Keratinocyte (primary cell): ENCODE data around the gene CCDC24. TPM values are rescaled to one million over a fixed set of nuclear protein-coding genes. Genes with fewer than 3 reads are reported as not detected.

Experiments
- DNase-seq: peaks from one replicate; pipeline ENCODE4 v3.0.0-alpha.2; 2011; ENCODE audit warnings: low read depth, missing footprints, low spot score
- FAIRE-seq: peaks from 2 replicates; lab custom pipeline; 2011; peaks lifted over from hg19 to GRCh38; lab: Jason Lieb, UNC
- H2AFZ ChIP-seq: 2 replicates; pipeline ENCODE4 v1.6.0; 2012; ENCODE audit warnings: low read length, control low read depth, inconsistent platforms; ENCODE audit not compliant: control insufficient read depth
- H3K27ac ChIP-seq: 2 replicates; pipeline ENCODE4 v1.5.1; 2011; ENCODE audit warnings: low read length; ENCODE audit not compliant: control insufficient read depth, insufficient read depth
- H3K27me3 ChIP-seq: 3 replicates; pipeline ENCODE4 v1.6.0; 2011; ENCODE audit warnings: low read length; ENCODE audit not compliant: control insufficient read depth, insufficient read depth; ENCODE audit errors: extremely low read depth
- H3K36me3 ChIP-seq, 2 experiments: 2 replicates in 1 of 2; 3 replicates in 1 of 2; pipeline ENCODE4 v1.5.1; 2011; ENCODE audit warnings: low read length in 2 of 2, mild to moderate bottlenecking in 1 of 2; ENCODE audit not compliant: control insufficient read depth in 2 of 2, insufficient read depth in 2 of 2; ENCODE audit errors: extremely low read depth in 1 of 2
- H3K4me1 ChIP-seq: 3 replicates; pipeline ENCODE4 v1.5.1; 2011; ENCODE audit warnings: low read length; ENCODE audit not compliant: control insufficient read depth, insufficient read depth; ENCODE audit errors: extremely low read depth
- H3K4me2 ChIP-seq: 3 replicates; pipeline ENCODE4 v1.6.0; 2011; ENCODE audit warnings: low read depth, low read length; ENCODE audit not compliant: control insufficient read depth, insufficient read depth; ENCODE audit errors: extremely low read depth
- H3K4me3 ChIP-seq, 3 experiments: fragments of 200-600 bp in 1 of 3; sonication (generic) in 1 of 3; 2 replicates in 2 of 3; 3 replicates in 1 of 3; pipeline ENCODE4 v1.5.1; 2011 to 2016; ENCODE audit warnings: low read length in 3 of 3, mild to moderate bottlenecking in 3 of 3, control low read depth in 2 of 3, inconsistent platforms in 1 of 3, low read depth in 1 of 3, mixed read lengths in 1 of 3, mixed run types in 1 of 3, moderate library complexity in 1 of 3; ENCODE audit not compliant: control insufficient read depth in 2 of 3, insufficient read depth in 2 of 3; ENCODE audit errors: extremely low read depth in 1 of 3
- H3K79me2 ChIP-seq: 2 replicates; pipeline ENCODE4 v1.6.0; 2012; ENCODE audit warnings: low read length; ENCODE audit not compliant: control insufficient read depth, insufficient read depth
- H3K9ac ChIP-seq: 3 replicates; pipeline ENCODE4 v1.6.0; 2011; ENCODE audit warnings: low read length; ENCODE audit not compliant: control insufficient read depth, insufficient read depth; ENCODE audit errors: extremely low read depth
- H3K9me1 ChIP-seq: 3 replicates; pipeline ENCODE4 v1.6.0; 2011; ENCODE audit warnings: low read length; ENCODE audit not compliant: control insufficient read depth, insufficient read depth; ENCODE audit errors: extremely low read depth
- H3K9me3 ChIP-seq: 2 replicates; pipeline ENCODE4 v1.5.1; 2012; ENCODE audit warnings: low read depth, low read length; ENCODE audit not compliant: control insufficient read depth
- H4K20me1 ChIP-seq: 3 replicates; pipeline ENCODE4 v1.6.0; 2011; ENCODE audit warnings: low read length; ENCODE audit not compliant: control insufficient read depth, insufficient read depth; ENCODE audit errors: extremely low read depth
- EZH2 ChIP-seq: IDR thresholded peaks from one replicate; pipeline ENCODE4 v1.6.1; 2012; ENCODE audit warnings: inconsistent platforms, mild to moderate bottlenecking, low read length, moderate library complexity
- dilution Hi-C: fragments of 300-500 bp; cut with MboI; formaldehyde crosslinking; loops from one replicate; pipeline ENCODE4 v1.7.0; 2020; ENCODE audit warnings: low sequenced_read_pairs; ENCODE audit not compliant: extremely low pct_ligation_motif_present
- polyA plus RNA-seq, 5 experiments: library from polyadenylated mRNA; depleted of rRNA in 3 of 5; stranded (reverse) in 3 of 5; stranded (forward) in 1 of 5; unstranded in 1 of 5; fragments of >200 nt; gene quantifications; 1 replicate in 1 of 5; 2 replicates in 3 of 5; 3 replicates in 1 of 5; pipeline versions ENCODE4 v1.2.1 to v1.2.3, GENCODE V29; 2011 to 2012; ENCODE audit warnings: missing spikeins in 2 of 5, low read depth in 1 of 5, low replicate concordance in 1 of 5
- TF ChIP-seq, protein P1 (sequence below), 3 experiments: IDR thresholded peaks in 1 of 3; conservative IDR thresholded peaks in 1 of 3; optimal IDR thresholded peaks in 1 of 3; 2 replicates in 2 of 3; 3 replicates in 1 of 3; pipeline versions ENCODE3 to v1.5.1; 2011; ENCODE audit warnings: low read length in 3 of 3, mild to moderate bottlenecking in 3 of 3, moderate library complexity in 2 of 3, control low read depth in 1 of 3, inconsistent platforms in 1 of 3; ENCODE audit not compliant: insufficient read depth in 2 of 3; ENCODE audit errors: extremely low read depth in 1 of 3

The CCDC24 gene
- polyA plus RNA-seq, 1 donor (not counting 4 experiments of a cell fraction or from before 2014, with no cell fraction given) = 5.2 TPM

DNA sequence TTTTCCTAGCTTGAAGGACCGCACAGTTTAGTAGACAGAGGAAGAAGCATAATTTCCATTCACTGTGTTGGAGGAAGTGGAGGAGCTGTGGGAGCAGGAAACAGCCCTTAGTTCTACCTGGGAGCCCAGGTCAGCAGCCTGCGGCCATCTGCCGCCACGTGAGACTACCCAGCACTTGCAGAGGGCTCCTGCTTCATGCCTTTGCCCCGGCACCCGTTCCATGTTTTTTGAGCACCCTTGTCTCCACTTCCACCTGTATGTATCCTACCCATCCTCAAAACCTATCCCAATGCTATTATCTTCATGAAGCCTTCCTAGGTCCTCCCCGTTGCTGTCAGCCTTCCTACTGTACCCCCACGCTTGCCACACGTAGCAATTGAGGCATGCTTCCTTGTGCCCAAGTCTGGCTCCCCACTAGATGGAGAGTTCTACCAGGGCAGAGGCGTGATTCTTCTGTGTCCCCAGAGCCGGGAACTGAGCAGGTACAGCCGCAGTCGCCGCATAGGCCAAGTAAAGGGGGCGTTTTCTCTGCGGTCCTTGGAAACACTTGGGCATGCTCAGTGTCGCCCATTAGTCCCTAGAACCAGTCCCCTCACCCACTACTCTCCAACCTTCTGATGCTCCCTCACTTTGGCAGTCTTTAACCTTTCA lies 38.0 kb downstream of the CCDC24 start:
- no peaks in the 10 kb centered on the region for H3K9me3 ChIP-seq
- H3K9me1 ChIP-seq = peaks cover 2% of the 10 kb centered on the region
- H3K9ac ChIP-seq = peak overlapping the region; percentile 86
- dilution Hi-C loops = no loop called here
- peak overlapping the region; percentile 87 for H3K27ac ChIP-seq
- peaks cover 0 to 7% of the 10 kb centered on the region in 2 experiments for H3K36me3 ChIP-seq
- H3K27me3 ChIP-seq = no peaks in the 10 kb centered on the region
- no peaks in the 10 kb centered on the region for H3K79me2 ChIP-seq
- no peak for TF ChIP-seq EZH2
- TF ChIP-seq, protein P1, sequence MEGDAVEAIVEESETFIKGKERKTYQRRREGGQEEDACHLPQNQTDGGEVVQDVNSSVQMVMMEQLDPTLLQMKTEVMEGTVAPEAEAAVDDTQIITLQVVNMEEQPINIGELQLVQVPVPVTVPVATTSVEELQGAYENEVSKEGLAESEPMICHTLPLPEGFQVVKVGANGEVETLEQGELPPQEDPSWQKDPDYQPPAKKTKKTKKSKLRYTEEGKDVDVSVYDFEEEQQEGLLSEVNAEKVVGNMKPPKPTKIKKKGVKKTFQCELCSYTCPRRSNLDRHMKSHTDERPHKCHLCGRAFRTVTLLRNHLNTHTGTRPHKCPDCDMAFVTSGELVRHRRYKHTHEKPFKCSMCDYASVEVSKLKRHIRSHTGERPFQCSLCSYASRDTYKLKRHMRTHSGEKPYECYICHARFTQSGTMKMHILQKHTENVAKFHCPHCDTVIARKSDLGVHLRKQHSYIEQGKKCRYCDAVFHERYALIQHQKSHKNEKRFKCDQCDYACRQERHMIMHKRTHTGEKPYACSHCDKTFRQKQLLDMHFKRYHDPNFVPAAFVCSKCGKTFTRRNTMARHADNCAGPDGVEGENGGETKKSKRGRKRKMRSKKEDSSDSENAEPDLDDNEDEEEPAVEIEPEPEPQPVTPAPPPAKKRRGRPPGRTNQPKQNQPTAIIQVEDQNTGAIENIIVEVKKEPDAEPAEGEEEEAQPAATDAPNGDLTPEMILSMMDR (optimal IDR thresholded peaks at IDR 0.05 in 1 of 3, IDR thresholded peaks at IDR 0.05 in 1 of 3, conservative IDR thresholded peaks at IDR 0.05 in 1 of 3; ENCODE audit: extremely low read depth in 1 of 3, insufficient read depth in 2 of 3, low read length in 3 of 3) = no peak
- no peak for DNase-seq
- H3K4me3 ChIP-seq = peak overlapping the region; percentile 64 to 81 (median 78)
- H3K4me2 ChIP-seq = peak overlapping the region; percentile 80
- FAIRE-seq = peak; percentile 49
- peaks cover 36% of the 10 kb centered on the region for H3K4me1 ChIP-seq
- no peaks in the 10 kb centered on the region for H4K20me1 ChIP-seq
- H2AFZ ChIP-seq = peak overlapping the region; percentile 89

DNA sequence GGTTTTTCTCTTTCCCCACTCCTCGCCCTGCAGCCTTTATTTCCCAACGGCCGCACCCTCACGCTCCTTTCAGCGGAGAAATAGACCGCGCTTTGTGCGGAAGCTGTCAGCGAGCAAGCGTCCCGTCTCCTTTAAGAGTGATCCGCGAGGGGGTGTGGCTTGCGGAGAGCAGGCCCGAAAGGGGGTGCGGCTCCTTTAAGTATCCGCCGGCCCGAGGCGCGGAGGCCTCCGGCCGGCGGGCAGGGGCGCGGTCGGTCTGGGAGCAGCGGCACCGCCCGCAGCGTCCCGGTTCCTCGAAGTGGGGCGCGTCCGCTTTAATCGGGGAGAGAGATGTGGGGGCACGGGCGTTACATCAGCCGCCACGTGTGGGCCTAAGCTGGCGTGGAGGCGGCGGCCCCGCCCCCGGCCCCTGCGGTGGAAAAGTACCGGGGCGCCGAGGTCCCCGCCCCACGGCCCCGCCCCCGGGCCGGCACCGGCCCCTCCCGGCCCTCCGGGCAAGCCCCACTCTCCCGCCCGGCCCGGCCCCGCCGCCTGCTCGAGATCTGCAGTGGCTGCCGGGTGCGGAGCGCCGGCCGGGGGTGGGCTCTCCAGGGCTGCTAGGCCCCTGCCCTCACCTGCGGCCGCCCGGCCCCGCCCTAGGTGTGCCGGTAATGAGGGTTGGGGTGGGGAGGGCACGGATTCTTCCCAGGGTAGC lies 38.7 kb downstream of the CCDC24 start:
- Histone ChIP-seq H3K9me1 (peaks cover 2% of the 10 kb centered on the region), H3K9me3 (no peaks in the 10 kb centered on the region), H3K9ac (peak overlapping the region; percentile 86), H3K4me1 (peaks cover 33% of the 10 kb centered on the region), H2AFZ (peak overlapping the region; percentile 89), H3K36me3 (peaks cover 0 to 7% of the 10 kb centered on the region in 2 experiments), H3K4me3 (peak overlapping the region; percentile 64 to 81 (median 78)), H4K20me1 (no peaks in the 10 kb centered on the region), H3K27ac (peak overlapping the region; percentile 87), H3K27me3 (no peaks in the 10 kb centered on the region), H3K79me2 (no peaks in the 10 kb centered on the region), H3K4me2 (peak overlapping the region; percentile 80)
- dilution Hi-C loops = no loop called here
- peak; percentile 62 for FAIRE-seq
- TF ChIP-seq, protein P1 (optimal IDR thresholded peaks at IDR 0.05 in 1 of 3, IDR thresholded peaks at IDR 0.05 in 1 of 3, conservative IDR thresholded peaks at IDR 0.05 in 1 of 3; ENCODE audit: extremely low read depth in 1 of 3, insufficient read depth in 2 of 3, low read length in 3 of 3) = no peak
- TF ChIP-seq EZH2 = no peak
- no peak for DNase-seq
